ENCODE measurements around the gene ARFGAP1. TPM values are rescaled to one million over a fixed set of nuclear protein-coding genes. Genes with fewer than 3 reads are reported as not detected.
A peak's percentile ranks its signal among the peaks of the same experiment; 100 is the strongest.

Gene ARFGAP1
- total RNA-seq, 2 donors from 2014 or later, result 52.7 to 162 TPM

GRCh38 chr20:63325021-63325471 is 52.4 kb downstream of the ARFGAP1 start:
- DNase-seq, result no peak
- ATAC-seq, result no peak
- no peak overlapping the region for H3K27ac ChIP-seq
- H3K36me3 ChIP-seq (replicated peaks in 1 of 2; ENCODE audit: insufficient read depth in 1 of 2, low read depth in 2 of 2), result no peaks in the 10 kb centered on the region
- H3K4me1 ChIP-seq, result no peaks in the 10 kb centered on the region
- intact Hi-C loops (cut with DNase I), result no loop called here
- H3K9me3 ChIP-seq, result no peaks in the 10 kb centered on the region
- H3K4me3 ChIP-seq, result no peak overlapping the region
- TF ChIP-seq POLR2A (IDR thresholded peaks at IDR 0.05) (no peak), CTCF (IDR thresholded peaks at IDR 0.05) (no peak)
- WGBS, 2 donors, result 69% methylated on average over 10 of the region's 10 CpGs; no CpG with 5 or more reads in 1 of the 2 donors
- no peaks in the 10 kb centered on the region for H3K27me3 ChIP-seq

- no peaks in the 10 kb centered on the region for H3K9me3 ChIP-seq
- intact Hi-C loops (cut with DNase I), result no loop called here
- no peak for TF ChIP-seq POLR2A (IDR thresholded peaks at IDR 0.05)
- TF ChIP-seq CTCF (IDR thresholded peaks at IDR 0.05), result no peak
- ATAC-seq (no peak), DNase-seq (peak in 1 of 4 donors; percentile 7)
- H3K27me3 ChIP-seq, result no peaks in the 10 kb centered on the region
- no peak overlapping the region for H3K27ac ChIP-seq
- WGBS, 2 donors, result 65 to 70% methylated on average over 2 to 8 of the region's 8 CpGs
- no peak overlapping the region for H3K4me3 ChIP-seq
- no peaks in the 10 kb centered on the region for H3K4me1 ChIP-seq
- no peaks in the 10 kb centered on the region for H3K36me3 ChIP-seq (replicated peaks in 1 of 2; ENCODE audit: insufficient read depth in 1 of 2, low read depth in 2 of 2)
These were observed 53.1 kb downstream of the ARFGAP1 start for GRCh38 chr20:63325554-63326313.

GRCh38 chr20:63326314-63327230 is 54.0 kb downstream of the ARFGAP1 start:
- no peaks in the 10 kb centered on the region for H3K9me3 ChIP-seq
- DNase-seq (no peak), ATAC-seq (no peak)
- no peaks in the 10 kb centered on the region for H3K36me3 ChIP-seq (replicated peaks in 1 of 2; ENCODE audit: insufficient read depth in 1 of 2, low read depth in 2 of 2)
- no peaks in the 10 kb centered on the region for H3K27me3 ChIP-seq
- TF ChIP-seq POLR2A (IDR thresholded peaks at IDR 0.05) (no peak), CTCF (IDR thresholded peaks at IDR 0.05) (no peak)
- H3K4me1 ChIP-seq, result no peaks in the 10 kb centered on the region
- no peak overlapping the region for H3K27ac ChIP-seq
- 75 to 83% methylated on average over 7 to 15 of the region's 15 CpGs for WGBS, 2 donors
- intact Hi-C loops (cut with DNase I), result no loop called here
- no peak overlapping the region for H3K4me3 ChIP-seq

- intact Hi-C loops (cut with DNase I), result no loop called here
- Histone ChIP-seq H3K9me3 (no peaks in the 10 kb centered on the region), H3K27ac (no peak overlapping the region), H3K4me3 (no peak overlapping the region), H3K36me3 (replicated peaks in 1 of 2; ENCODE audit: insufficient read depth in 1 of 2, low read depth in 2 of 2) (no peaks in the 10 kb centered on the region), H3K27me3 (no peaks in the 10 kb centered on the region), H3K4me1 (no peaks in the 10 kb centered on the region)
- TF ChIP-seq CTCF (IDR thresholded peaks at IDR 0.05) (no peak), POLR2A (IDR thresholded peaks at IDR 0.05) (no peak)
- DNase-seq (no peak), ATAC-seq (no peak)
- WGBS, 2 donors, result 85 to 88% methylated on average over 8 of the region's 8 CpGs
These were observed 54.7 kb downstream of the ARFGAP1 start for GRCh38 chr20:63327231-63327745.
